Panc1 (cell line): Measurements from ENCODE around the gene BCAS3. TPM values are rescaled to one million over a fixed set of nuclear protein-coding genes. Genes with fewer than 3 reads are reported as not detected.

ENCODE experiments used
- ATAC-seq: fragments of 200-7000 bp; cut with Tn5 transposase; 2 replicates; pipeline ENCODE4 v1.9.1; 2020; ENCODE audit warnings: mild to moderate bottlenecking, moderate library complexity
- BruUV-seq: library from RNA; stranded (reverse); fragments of 400-500 nt; replicated peaks from 2 replicates; lab custom pipeline; 2021; lab: Mats Ljungman, UMichigan
- CTCF ChIA-PET: fragments of 300-600 bp; sonication (Branson Sonifier 250); formaldehyde crosslinking; loops from one replicate; lab custom pipeline; 2022; ENCODE audit warnings: antibody characterized with exemption; lab: Charles Lee
- POLR2A ChIA-PET: fragments of 300-600 bp; sonication (Branson Sonifier 250); formaldehyde crosslinking; loops from one replicate; lab custom pipeline; 2022; ENCODE audit warnings: antibody characterized with exemption; lab: Charles Lee
- DNase-seq: peaks from one replicate; pipeline ENCODE4 v3.0.0-alpha.2; 2010; ENCODE audit warnings: low read depth, low spot score
- H3K27ac ChIP-seq: 2 replicates; pipeline ENCODE4 v1.5.1; 2011; ENCODE audit warnings: mild to moderate bottlenecking, low read length, inconsistent platforms
- H3K27me3 ChIP-seq: fragments of 200-500 bp; sonication (Bioruptor generic); 2 replicates; pipeline ENCODE4 v1.6.0; 2014; ENCODE audit warnings: low read length, inconsistent platforms; ENCODE audit not compliant: control insufficient read depth, insufficient read depth
- H3K36me3 ChIP-seq: fragments of 200-500 bp; sonication (Bioruptor generic); 2 replicates; pipeline ENCODE4 v1.5.1; 2014; ENCODE audit warnings: inconsistent platforms, mild to moderate bottlenecking, low read length, moderate library complexity; ENCODE audit not compliant: control insufficient read depth, insufficient read depth
- H3K4me1 ChIP-seq: 2 replicates; pipeline ENCODE4 v1.5.1; 2011; ENCODE audit warnings: inconsistent platforms, mild to moderate bottlenecking, low read length, moderate library complexity; ENCODE audit not compliant: control insufficient read depth, insufficient read depth
- H3K4me3 ChIP-seq, 2 experiments: 2 replicates each; pipeline ENCODE4 v1.5.1; 2011 to 2012; ENCODE audit warnings: low read depth in 2 of 2, low read length in 2 of 2, mild to moderate bottlenecking in 2 of 2, inconsistent platforms in 1 of 2, moderate library complexity in 1 of 2
- H3K9me3 ChIP-seq: fragments of 200-500 bp; sonication (Bioruptor generic); 2 replicates; pipeline ENCODE4 v1.5.1; 2014; ENCODE audit warnings: low read depth, mild to moderate bottlenecking, inconsistent platforms, low read length, moderate library complexity; ENCODE audit not compliant: control insufficient read depth, insufficient read depth
- POLR2AphosphoS5 ChIP-seq: IDR thresholded peaks from 2 replicates; pipeline ENCODE4 v1.6.1; 2012; ENCODE audit warnings: mild to moderate bottlenecking, low read depth, low read length, moderate library complexity
- SIN3A ChIP-seq: IDR thresholded peaks from 2 replicates; pipeline ENCODE4 v1.6.1; 2012; ENCODE audit warnings: low read depth, mild to moderate bottlenecking, low read length, moderate library complexity, borderline replicate concordance; ENCODE audit not compliant: insufficient read depth
- TCF7L2 ChIP-seq: IDR thresholded peaks from 2 replicates; pipeline ENCODE4 v1.6.1; 2011; ENCODE audit warnings: mild to moderate bottlenecking, low read depth, low read length, inconsistent platforms
- in situ Hi-C: cut with HindIII; loops from 2 replicates; pipeline ENCODE4 v1.10.0; 2016; ENCODE audit warnings: low sequenced_read_pairs, low pct_unique_long_range_greater_than_20kb
- intact Hi-C: fragments of 100-400 bp; cut with micrococcal nuclease; formaldehyde crosslinking; loops from one replicate; pipeline ENCODE4 v1.10.0; 2022; ENCODE audit not compliant: unreplicated experiment
- total RNA-seq: library from RNA; stranded (reverse); gene quantifications from one replicate; pipeline ENCODE4 v1.2.1, GENCODE V29; 2021; ENCODE audit not compliant: unreplicated experiment
- TF ChIP-seq, protein P1 (sequence below), 2 experiments: IDR thresholded peaks; 2 replicates each; pipeline ENCODE4 v1.6.1; 2011 to 2012; ENCODE audit warnings: low read depth in 2 of 2, control low read depth in 1 of 2, low read length in 1 of 2, mild to moderate bottlenecking in 1 of 2, moderate library complexity in 1 of 2; ENCODE audit not compliant: insufficient read depth in 1 of 2
- TF ChIP-seq, protein P2 (sequence below): fragments of 450-650 bp; IDR thresholded peaks from 2 replicates; pipeline ENCODE4 v1.5.1; 2017; ENCODE audit warnings: mild to moderate bottlenecking

The BCAS3 gene
- total RNA-seq, 1 experiment from 2014 or later = 9.3 TPM

DNA sequence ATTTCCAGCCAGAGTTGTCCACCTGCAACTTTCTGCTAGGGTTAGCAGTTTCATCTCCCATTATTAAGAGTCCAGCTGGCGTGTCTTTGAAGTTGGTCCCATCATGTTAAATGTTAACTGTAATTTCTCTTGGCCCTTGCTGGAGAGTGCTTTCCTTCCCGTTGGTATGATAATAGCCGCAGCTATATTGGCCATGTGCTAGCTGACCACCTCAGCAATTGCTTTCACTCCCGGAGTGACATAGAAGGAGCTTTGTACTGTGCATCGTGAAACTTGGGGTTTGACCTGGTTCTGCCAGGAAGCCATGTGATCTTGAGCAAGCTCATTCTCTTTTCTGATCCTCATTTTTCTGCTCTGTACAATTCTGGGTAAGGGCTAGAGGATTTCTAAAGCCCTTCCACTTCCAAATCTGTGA is 641.0 kb downstream of the BCAS3 start:
- intact Hi-C loops (no loop called here), in situ Hi-C loops (no loop called here)
- ChIA-PET CTCF (no interaction called here), POLR2A (no interaction called here)
- no TSS peak for BruUV-seq
- Histone ChIP-seq H3K9me3 (no peaks in the 10 kb centered on the region), H3K4me1 (peaks cover 11% of the 10 kb centered on the region; the same call in 1 of the 2 replicates), H3K27ac (no peak overlapping the region), H3K36me3 (no peaks in the 10 kb centered on the region), H3K27me3 (no peaks in the 10 kb centered on the region), H3K4me3 (no peak overlapping the region)
- ATAC-seq (no peak), DNase-seq (no peak)
- TF ChIP-seq, protein P1, sequence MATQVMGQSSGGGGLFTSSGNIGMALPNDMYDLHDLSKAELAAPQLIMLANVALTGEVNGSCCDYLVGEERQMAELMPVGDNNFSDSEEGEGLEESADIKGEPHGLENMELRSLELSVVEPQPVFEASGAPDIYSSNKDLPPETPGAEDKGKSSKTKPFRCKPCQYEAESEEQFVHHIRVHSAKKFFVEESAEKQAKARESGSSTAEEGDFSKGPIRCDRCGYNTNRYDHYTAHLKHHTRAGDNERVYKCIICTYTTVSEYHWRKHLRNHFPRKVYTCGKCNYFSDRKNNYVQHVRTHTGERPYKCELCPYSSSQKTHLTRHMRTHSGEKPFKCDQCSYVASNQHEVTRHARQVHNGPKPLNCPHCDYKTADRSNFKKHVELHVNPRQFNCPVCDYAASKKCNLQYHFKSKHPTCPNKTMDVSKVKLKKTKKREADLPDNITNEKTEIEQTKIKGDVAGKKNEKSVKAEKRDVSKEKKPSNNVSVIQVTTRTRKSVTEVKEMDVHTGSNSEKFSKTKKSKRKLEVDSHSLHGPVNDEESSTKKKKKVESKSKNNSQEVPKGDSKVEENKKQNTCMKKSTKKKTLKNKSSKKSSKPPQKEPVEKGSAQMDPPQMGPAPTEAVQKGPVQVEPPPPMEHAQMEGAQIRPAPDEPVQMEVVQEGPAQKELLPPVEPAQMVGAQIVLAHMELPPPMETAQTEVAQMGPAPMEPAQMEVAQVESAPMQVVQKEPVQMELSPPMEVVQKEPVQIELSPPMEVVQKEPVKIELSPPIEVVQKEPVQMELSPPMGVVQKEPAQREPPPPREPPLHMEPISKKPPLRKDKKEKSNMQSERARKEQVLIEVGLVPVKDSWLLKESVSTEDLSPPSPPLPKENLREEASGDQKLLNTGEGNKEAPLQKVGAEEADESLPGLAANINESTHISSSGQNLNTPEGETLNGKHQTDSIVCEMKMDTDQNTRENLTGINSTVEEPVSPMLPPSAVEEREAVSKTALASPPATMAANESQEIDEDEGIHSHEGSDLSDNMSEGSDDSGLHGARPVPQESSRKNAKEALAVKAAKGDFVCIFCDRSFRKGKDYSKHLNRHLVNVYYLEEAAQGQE (IDR thresholded peaks at IDR 0.05; ENCODE audit: insufficient read depth in 1 of 2, low read depth in 2 of 2, low read length in 1 of 2) = no peak
- TF ChIP-seq SIN3A (no peak), POLR2AphosphoS5 (no peak), TCF7L2 (no peak)
- TF ChIP-seq, protein P2, sequence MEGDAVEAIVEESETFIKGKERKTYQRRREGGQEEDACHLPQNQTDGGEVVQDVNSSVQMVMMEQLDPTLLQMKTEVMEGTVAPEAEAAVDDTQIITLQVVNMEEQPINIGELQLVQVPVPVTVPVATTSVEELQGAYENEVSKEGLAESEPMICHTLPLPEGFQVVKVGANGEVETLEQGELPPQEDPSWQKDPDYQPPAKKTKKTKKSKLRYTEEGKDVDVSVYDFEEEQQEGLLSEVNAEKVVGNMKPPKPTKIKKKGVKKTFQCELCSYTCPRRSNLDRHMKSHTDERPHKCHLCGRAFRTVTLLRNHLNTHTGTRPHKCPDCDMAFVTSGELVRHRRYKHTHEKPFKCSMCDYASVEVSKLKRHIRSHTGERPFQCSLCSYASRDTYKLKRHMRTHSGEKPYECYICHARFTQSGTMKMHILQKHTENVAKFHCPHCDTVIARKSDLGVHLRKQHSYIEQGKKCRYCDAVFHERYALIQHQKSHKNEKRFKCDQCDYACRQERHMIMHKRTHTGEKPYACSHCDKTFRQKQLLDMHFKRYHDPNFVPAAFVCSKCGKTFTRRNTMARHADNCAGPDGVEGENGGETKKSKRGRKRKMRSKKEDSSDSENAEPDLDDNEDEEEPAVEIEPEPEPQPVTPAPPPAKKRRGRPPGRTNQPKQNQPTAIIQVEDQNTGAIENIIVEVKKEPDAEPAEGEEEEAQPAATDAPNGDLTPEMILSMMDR = no peak

DNA sequence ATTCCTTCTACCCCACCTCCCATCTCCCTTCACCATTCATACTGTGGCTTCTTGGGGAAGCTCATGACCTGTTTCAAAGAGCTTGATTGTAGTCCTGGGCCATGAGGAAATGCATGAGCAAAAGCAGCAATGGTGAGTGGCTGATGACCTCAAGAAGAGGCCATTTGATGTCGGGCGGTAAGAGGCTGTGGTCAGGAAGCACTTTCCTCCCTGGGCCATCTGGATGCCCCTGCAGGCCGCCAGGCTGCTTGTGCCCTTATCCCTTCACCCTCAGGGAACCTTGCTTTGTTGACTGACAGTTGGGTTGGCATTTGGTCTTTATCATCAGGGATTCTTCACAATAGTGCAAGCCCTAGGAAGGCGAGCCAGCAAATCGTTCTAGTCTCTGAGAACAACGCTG is 643.7 kb downstream of the BCAS3 start:
- in situ Hi-C loops = no loop called here
- BruUV-seq = no TSS peak
- Histone ChIP-seq H3K36me3 (no peaks in the 10 kb centered on the region), H3K9me3 (no peaks in the 10 kb centered on the region), H3K27ac (no peak overlapping the region), H3K27me3 (no peaks in the 10 kb centered on the region), H3K4me1 (peaks cover 32% of the 10 kb centered on the region), H3K4me3 (no peak overlapping the region)
- intact Hi-C loops = no loop called here
- POLR2A ChIA-PET = interaction anchor here (0.7 kb wide), 2 partner anchors 21 to 31 kb away, joined by 3 to 7 read pairs; no protein-coding TSS in a partner anchor
- CTCF ChIA-PET = no interaction called here
- DNase-seq = no peak
- no peak for TF ChIP-seq TCF7L2
- TF ChIP-seq, protein P2 = no peak
- TF ChIP-seq POLR2AphosphoS5 = no peak
- TF ChIP-seq, protein P1 (IDR thresholded peaks at IDR 0.05; ENCODE audit: insufficient read depth in 1 of 2, low read depth in 2 of 2, low read length in 1 of 2) = no peak
- TF ChIP-seq SIN3A = no peak
- ATAC-seq = no peak
